Subcutaneous abdominal adipose tissue (tissue), 5 donors: ENCODE measurements around the gene MLXIP.
"Not testable (repeated sequence)": the region's sequence is repeated elsewhere in the genome, so short reads cannot be mapped to it uniquely, and the experiment has no call there.

Source experiments
- H3K27ac ChIP-seq: one replicate; pipeline ENCODE4 v1.7.0; 2013; ENCODE audit warnings: low read depth, mild to moderate bottlenecking, inconsistent platforms, low read length, moderate library complexity
- H3K27me3 ChIP-seq, 5 donors: one replicate each; pipeline ENCODE4 v1.7.0; 2013; ENCODE audit warnings: low read length in 5 of 5, inconsistent platforms in 1 of 5; ENCODE audit not compliant: control insufficient read depth in 5 of 5, insufficient read depth in 4 of 5
- H3K36me3 ChIP-seq, 5 donors: one replicate each; pipeline ENCODE4 v1.7.0; 2013; ENCODE audit warnings: low read length in 5 of 5; ENCODE audit not compliant: control insufficient read depth in 5 of 5, insufficient read depth in 5 of 5
- H3K4me1 ChIP-seq, 5 donors: one replicate each; pipeline ENCODE4 v1.7.0; 2013; ENCODE audit warnings: low read length in 5 of 5, mild to moderate bottlenecking in 3 of 5, moderate library complexity in 1 of 5; ENCODE audit not compliant: control insufficient read depth in 5 of 5, insufficient read depth in 5 of 5
- H3K4me3 ChIP-seq, 5 donors: one replicate each; pipeline ENCODE4 v1.7.0; 2013; ENCODE audit warnings: low read length in 5 of 5, low read depth in 1 of 5
- H3K9ac ChIP-seq, 5 donors: one replicate each; pipeline ENCODE4 v1.7.0; 2013; ENCODE audit warnings: low read length in 5 of 5, mild to moderate bottlenecking in 4 of 5, moderate library complexity in 3 of 5
- H3K9me3 ChIP-seq, 5 donors: one replicate each; pipeline ENCODE4 v1.7.0; 2013; ENCODE audit warnings: low read length in 5 of 5; ENCODE audit not compliant: control insufficient read depth in 5 of 5
- donor health status: healthy.
- donor health status: healthy.
- donor health status: healthy.
- donor health status: healthy.
- donor health status: healthy.

MLXIP gene

DNA sequence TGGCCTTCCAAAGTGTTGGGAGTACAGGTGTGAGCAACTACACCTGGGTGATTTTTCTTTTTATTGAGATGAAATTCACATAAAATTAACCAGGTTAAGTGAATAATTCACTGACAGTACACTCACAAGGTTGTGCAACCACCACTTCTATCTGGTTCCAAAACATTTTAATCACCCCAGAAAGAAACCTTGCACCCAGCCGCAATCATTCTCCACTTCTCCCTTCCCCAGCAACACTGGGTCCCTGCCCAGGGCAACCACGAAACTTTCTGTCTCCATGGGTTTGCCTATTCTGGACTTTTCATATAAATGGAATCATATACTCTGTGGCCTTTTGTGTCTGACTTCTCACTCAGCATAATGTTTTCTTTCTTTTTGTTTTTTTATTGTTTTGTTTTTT lies 26.3 kb upstream of the MLXIP start:
- Histone ChIP-seq H3K4me1 (peaks cover 1 to 17% (median 13%) of the 10 kb centered on the region in 5 donors), H3K9ac (no peak overlapping the region), H3K36me3 (peaks cover 0 to 12% (median 5%) of the 10 kb centered on the region in 5 donors), H3K4me3 (no peak overlapping the region), H3K27me3 (no peaks in the 10 kb centered on the region), H3K27ac (no peak overlapping the region), H3K9me3 (no peaks in the 10 kb centered on the region)

- Histone ChIP-seq H3K4me1 (peaks cover 1 to 17% (median 13%) of the 10 kb centered on the region in 5 donors), H3K36me3 (peaks cover 0 to 29% (median 14%) of the 10 kb centered on the region in 5 donors), H3K9ac (no peak overlapping the region), H3K9me3 (no peaks in the 10 kb centered on the region), H3K27me3 (no peaks in the 10 kb centered on the region), H3K27ac (no peak overlapping the region), H3K4me3 (no peak overlapping the region)
Observed at GRCh38 chr12:122054842-122055520, 23.6 kb upstream of the MLXIP start.

GRCh38 chr12:122056406-122056805 lies 22.1 kb upstream of the MLXIP start:
- not testable (repeated sequence) for H3K27ac ChIP-seq, H3K27me3 ChIP-seq, H3K9ac ChIP-seq, H3K9me3 ChIP-seq, H3K4me1 ChIP-seq, H3K4me3 ChIP-seq
- H3K36me3 ChIP-seq: peaks cover 0 to 35% (median 17%) of the 10 kb centered on the region in 5 donors

DNA sequence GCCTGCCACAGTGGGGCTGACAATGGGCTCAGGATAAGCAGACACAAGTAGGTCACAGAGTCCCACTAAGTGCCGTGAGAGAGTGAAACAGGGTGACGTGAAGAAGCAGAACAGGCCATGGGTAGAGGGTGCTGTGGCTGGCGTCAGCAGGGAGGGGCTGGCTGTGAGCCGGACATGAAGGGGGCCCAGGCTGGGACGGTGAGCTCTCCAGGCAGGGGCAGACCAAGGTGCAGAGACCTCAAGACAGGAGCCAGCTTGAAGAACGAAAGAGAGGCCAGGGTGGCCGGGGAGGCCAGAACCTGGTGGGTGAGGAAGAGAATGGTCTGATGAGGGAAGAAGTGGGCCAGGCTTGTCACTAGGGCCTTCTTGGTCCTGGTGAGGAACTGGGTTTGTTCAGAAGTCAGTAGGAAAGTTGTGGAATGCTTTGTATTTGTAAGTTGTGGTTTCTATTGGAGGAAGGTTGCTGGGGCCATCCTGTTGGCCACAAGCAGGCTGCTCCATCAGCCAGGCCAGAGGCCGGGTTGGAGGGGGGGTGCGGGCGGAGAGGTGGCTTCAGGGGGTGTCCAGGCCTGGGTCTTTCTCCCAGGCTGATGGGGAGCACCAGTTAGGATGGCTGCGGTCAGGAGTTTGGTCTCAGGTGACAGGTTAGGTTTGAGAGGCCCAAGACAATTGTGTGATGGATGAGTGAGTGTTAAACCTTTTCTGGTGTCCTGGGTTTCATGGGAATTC lies 21.4 kb upstream of the MLXIP start:
- Histone ChIP-seq H3K4me3 (no peak overlapping the region), H3K9me3 (no peaks in the 10 kb centered on the region), H3K27me3 (no peaks in the 10 kb centered on the region), H3K9ac (no peak overlapping the region), H3K36me3 (peaks cover 0 to 35% (median 17%) of the 10 kb centered on the region in 5 donors), H3K27ac (no peak overlapping the region), H3K4me1 (peaks cover 1 to 6% (median 4%) of the 10 kb centered on the region in 5 donors)

DNA sequence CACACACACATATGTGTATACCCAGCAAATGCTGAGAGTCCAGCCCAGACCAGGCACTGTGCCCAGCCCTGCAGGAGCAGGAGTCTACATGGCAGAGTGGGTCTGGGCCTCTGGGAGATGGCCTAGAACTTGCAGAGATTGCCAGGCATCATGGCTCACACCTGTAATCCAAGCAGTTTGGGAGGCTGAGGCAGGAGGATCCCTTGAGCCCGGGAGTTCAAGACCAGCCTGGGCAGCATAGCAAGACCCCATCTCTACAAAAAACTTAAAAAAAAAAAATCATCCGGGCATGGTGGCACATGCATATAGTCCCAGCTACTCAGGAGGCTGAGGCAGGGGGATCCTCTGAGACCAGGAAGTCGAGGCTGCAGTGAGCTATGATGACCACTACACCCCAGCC lies 20.8 kb upstream of the MLXIP start:
- Histone ChIP-seq H3K4me3 (no peak overlapping the region), H3K27ac (no peak overlapping the region), H3K27me3 (no peaks in the 10 kb centered on the region), H3K36me3 (peaks cover 0 to 35% (median 17%) of the 10 kb centered on the region in 5 donors), H3K9ac (no peak overlapping the region), H3K4me1 (peaks cover 2 to 11% (median 8%) of the 10 kb centered on the region in 5 donors), H3K9me3 (no peaks in the 10 kb centered on the region)

DNA sequence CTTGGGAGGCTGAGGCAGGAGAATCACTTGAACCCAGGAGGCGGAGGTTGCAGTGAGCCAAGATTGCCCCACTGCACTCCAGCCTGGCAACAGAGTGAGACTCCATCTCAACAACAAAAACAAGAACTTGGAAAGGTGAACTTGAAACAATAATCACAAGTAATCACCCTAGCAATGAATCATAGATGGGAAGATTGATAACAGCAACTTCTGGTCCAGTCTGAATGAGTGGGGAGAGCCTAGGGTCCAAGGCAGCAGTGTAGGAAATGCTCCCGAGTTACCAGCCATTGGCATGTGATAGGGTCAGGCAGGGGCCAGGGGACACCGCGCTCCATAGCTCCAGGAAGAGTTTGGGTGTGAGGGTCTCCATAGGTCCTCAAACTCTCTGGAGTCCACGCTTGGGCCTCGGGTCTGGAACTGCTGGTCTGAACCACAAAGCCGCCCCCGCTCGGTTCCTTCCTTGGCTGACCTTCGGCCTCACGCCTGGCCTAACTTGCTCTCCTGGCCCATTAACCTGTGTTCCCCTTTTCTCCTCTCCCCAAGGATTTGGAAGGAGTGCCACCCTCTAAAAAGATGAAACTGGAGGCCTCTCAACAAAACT lies 19.9 kb upstream of the MLXIP start:
- Histone ChIP-seq H3K9ac (no peak overlapping the region), H3K27ac (no peak overlapping the region), H3K4me1 (peaks cover 6 to 20% (median 17%) of the 10 kb centered on the region in 5 donors), H3K4me3 (no peak overlapping the region), H3K27me3 (no peaks in the 10 kb centered on the region), H3K36me3 (peaks cover 0 to 35% (median 17%) of the 10 kb centered on the region in 5 donors), H3K9me3 (no peaks in the 10 kb centered on the region)

- no peak overlapping the region for H3K4me3 ChIP-seq
- no peak overlapping the region for H3K9ac ChIP-seq
- peaks cover 10 to 24% (median 22%) of the 10 kb centered on the region in 5 donors for H3K4me1 ChIP-seq
- H3K36me3 ChIP-seq: peaks cover 0 to 35% (median 17%) of the 10 kb centered on the region in 5 donors
- H3K27me3 ChIP-seq: no peaks in the 10 kb centered on the region
- H3K27ac ChIP-seq: no peak overlapping the region
- H3K9me3 ChIP-seq: no peaks in the 10 kb centered on the region
Observed at GRCh38 chr12:122059203-122059960, 19.2 kb upstream of the MLXIP start.

GRCh38 chr12:122060081-122060501 lies 18.5 kb upstream of the MLXIP start:
- H3K9ac ChIP-seq: no peak overlapping the region
- H3K9me3 ChIP-seq: no peaks in the 10 kb centered on the region
- H3K27me3 ChIP-seq: no peaks in the 10 kb centered on the region
- peaks cover 10 to 27% (median 26%) of the 10 kb centered on the region in 5 donors for H3K4me1 ChIP-seq
- no peak overlapping the region for H3K27ac ChIP-seq
- H3K4me3 ChIP-seq: no peak overlapping the region
- peaks cover 0 to 35% (median 17%) of the 10 kb centered on the region in 5 donors for H3K36me3 ChIP-seq

DNA sequence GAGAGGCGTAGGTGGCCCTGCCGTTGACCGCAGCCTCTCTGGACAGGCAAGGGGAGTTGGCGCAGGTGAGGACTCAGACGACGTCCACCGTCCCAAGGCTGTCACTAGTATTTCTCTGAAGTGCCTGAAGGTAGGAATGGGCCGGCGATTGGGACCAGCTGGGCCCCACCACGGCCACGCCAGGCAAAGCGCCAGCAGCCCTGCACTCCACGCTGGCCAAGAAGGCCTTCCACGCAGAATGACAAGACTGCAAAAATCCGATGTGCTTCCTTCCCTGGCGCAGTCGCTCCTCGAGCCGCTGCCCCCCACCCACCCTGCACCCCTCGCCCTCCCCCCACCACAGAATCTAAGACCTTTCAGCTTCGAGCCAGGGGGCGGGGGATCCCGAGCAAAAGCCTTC lies 17.3 kb upstream of the MLXIP start:
- Histone ChIP-seq H3K27me3 (no peaks in the 10 kb centered on the region), H3K9me3 (no peaks in the 10 kb centered on the region), H3K27ac (no peak overlapping the region), H3K36me3 (peaks cover 0 to 27% (median 16%) of the 10 kb centered on the region in 5 donors), H3K9ac (no peak overlapping the region), H3K4me3 (no peak overlapping the region), H3K4me1 (peaks cover 10 to 31% (median 28%) of the 10 kb centered on the region in 5 donors)
